ENCODE measurements around the gene GLYATL3. TPM values are rescaled to one million over a fixed set of nuclear protein-coding genes. Genes with fewer than 3 reads are reported as not detected.

GLYATL3 gene
- total RNA-seq = 0.26 TPM in 1 of 2 replicates, not detected in the other

- no peak for DNase-seq (ENCODE audit: low read depth)
- FAIRE-seq = no peak
- TF ChIP-seq CTCF (IDR thresholded peaks at IDR 0.05; ENCODE audit: insufficient read depth, low read length, severe bottlenecking) = no peak
- H3K36me3 ChIP-seq (ENCODE audit: control insufficient read depth, insufficient read depth, low read length) = no peaks in the 10 kb centered on the region
- no peaks in the 10 kb centered on the region for H3K27me3 ChIP-seq (ENCODE audit: control insufficient read depth, insufficient read depth, low read length)
- no peak within 1 kb of the TSS for H3K4me3 ChIP-seq (ENCODE audit: low read depth, low read length)
Measured at GRCh38 chr6:49499623-49500022, at the start of gene GLYATL3. TSS of gene GLYATL3 (plus strand) at chr6:49499923. CDS start at chr6:49511991, 12,068 bp downstream.

- DNase-seq (ENCODE audit: low read depth) = peak; percentile 25
- Histone ChIP-seq H3K4me3 (ENCODE audit: low read depth, low read length) (no peak overlapping the region), H3K27me3 (ENCODE audit: control insufficient read depth, insufficient read depth, low read length) (no peaks in the 10 kb centered on the region), H3K36me3 (ENCODE audit: control insufficient read depth, insufficient read depth, low read length) (peaks cover 3% of the 10 kb centered on the region)
- FAIRE-seq = no peak
- TF ChIP-seq CTCF (IDR thresholded peaks at IDR 0.05; ENCODE audit: insufficient read depth, low read length, severe bottlenecking) = peak; percentile 19
Measured at GRCh38 chr6:49453221-49453620, 46.5 kb upstream of the GLYATL3 start.

GRCh38 chr6:49454787-49455709, 44.7 kb upstream of the GLYATL3 start:
- no peak for TF ChIP-seq CTCF (IDR thresholded peaks at IDR 0.05; ENCODE audit: insufficient read depth, low read length, severe bottlenecking)
- Histone ChIP-seq H3K4me3 (ENCODE audit: low read depth, low read length) (no peak overlapping the region), H3K36me3 (ENCODE audit: control insufficient read depth, insufficient read depth, low read length) (peaks cover 3% of the 10 kb centered on the region), H3K27me3 (ENCODE audit: control insufficient read depth, insufficient read depth, low read length) (no peaks in the 10 kb centered on the region)
- DNase-seq (ENCODE audit: low read depth) = no peak
- FAIRE-seq = no peak

GRCh38 chr6:49457771-49458170, 42.0 kb upstream of the GLYATL3 start:
- FAIRE-seq (no peak), DNase-seq (ENCODE audit: low read depth) (no peak)
- Histone ChIP-seq H3K4me3 (ENCODE audit: low read depth, low read length) (no peak overlapping the region), H3K27me3 (ENCODE audit: control insufficient read depth, insufficient read depth, low read length) (no peaks in the 10 kb centered on the region), H3K36me3 (ENCODE audit: control insufficient read depth, insufficient read depth, low read length) (peaks cover 2% of the 10 kb centered on the region)
- no peak for TF ChIP-seq CTCF (IDR thresholded peaks at IDR 0.05; ENCODE audit: insufficient read depth, low read length, severe bottlenecking)

GRCh38 chr6:49462071-49462470, 37.7 kb upstream of the GLYATL3 start:
- FAIRE-seq (no peak), DNase-seq (ENCODE audit: low read depth) (peak; percentile 46)
- TF ChIP-seq CTCF (IDR thresholded peaks at IDR 0.05; ENCODE audit: insufficient read depth, low read length, severe bottlenecking) = no peak
- Histone ChIP-seq H3K36me3 (ENCODE audit: control insufficient read depth, insufficient read depth, low read length) (peaks cover under 1% of the 10 kb centered on the region), H3K27me3 (ENCODE audit: control insufficient read depth, insufficient read depth, low read length) (no peaks in the 10 kb centered on the region), H3K4me3 (ENCODE audit: low read depth, low read length) (peak overlapping the region; percentile 63)

Data from bronchial epithelial cell (primary cell).